Neuron (in vitro differentiated cells): ENCODE measurements around the gene WNT11.

Experiments used
- H2AFZ ChIP-seq: one replicate; pipeline ENCODE4 v1.6.1; 2013; ENCODE audit warnings: low read depth, mild to moderate bottlenecking, inconsistent platforms, low read length, moderate library complexity
- H3K27me3 ChIP-seq: one replicate; pipeline ENCODE4 v1.6.1; 2013; ENCODE audit warnings: low read length; ENCODE audit not compliant: insufficient read depth
- H3K36me3 ChIP-seq: one replicate; pipeline ENCODE4 v1.6.1; 2013; ENCODE audit warnings: low read length; ENCODE audit not compliant: insufficient read depth
- H3K4me1 ChIP-seq: one replicate; pipeline ENCODE4 v1.6.1; 2013; ENCODE audit warnings: low read length; ENCODE audit not compliant: insufficient read depth
- H3K4me3 ChIP-seq: 2 replicates; pipeline ENCODE4 v1.5.1; 2013; ENCODE audit warnings: mild to moderate bottlenecking, low read length, moderate library complexity
- H3K9me3 ChIP-seq: one replicate; pipeline ENCODE4 v1.6.1; 2013; ENCODE audit warnings: low read length

The WNT11 gene

GRCh38 chr11:76179147-76179546 lies 27.2 kb downstream of the WNT11 start:
- Histone ChIP-seq H3K4me3 (no peak overlapping the region), H3K36me3 (no peaks in the 10 kb centered on the region), H3K27me3 (peaks cover 22% of the 10 kb centered on the region), H3K9me3 (no peaks in the 10 kb centered on the region), H2AFZ (no peak overlapping the region), H3K4me1 (no peaks in the 10 kb centered on the region)

- H3K4me1 ChIP-seq, result no peaks in the 10 kb centered on the region
- no peaks in the 10 kb centered on the region for H3K9me3 ChIP-seq
- H2AFZ ChIP-seq, result no peak overlapping the region
- no peak overlapping the region for H3K4me3 ChIP-seq
- H3K27me3 ChIP-seq, result peaks cover 18% of the 10 kb centered on the region
- H3K36me3 ChIP-seq, result no peaks in the 10 kb centered on the region
Measured at GRCh38 chr11:76177250-76177686, 29.0 kb downstream of the WNT11 start.

- Histone ChIP-seq H3K9me3 (no peaks in the 10 kb centered on the region), H3K36me3 (no peaks in the 10 kb centered on the region), H2AFZ (no peak overlapping the region), H3K4me1 (no peaks in the 10 kb centered on the region), H3K27me3 (peaks cover 18% of the 10 kb centered on the region), H3K4me3 (no peak overlapping the region)
Measured at GRCh38 chr11:76176463-76176862, 29.8 kb downstream of the WNT11 start.

GRCh38 chr11:76175783-76176182 lies 30.5 kb downstream of the WNT11 start:
- Histone ChIP-seq H3K4me3 (no peak overlapping the region), H3K36me3 (no peaks in the 10 kb centered on the region), H2AFZ (no peak overlapping the region), H3K9me3 (no peaks in the 10 kb centered on the region), H3K27me3 (peaks cover 18% of the 10 kb centered on the region), H3K4me1 (no peaks in the 10 kb centered on the region)

GRCh38 chr11:76174330-76174729 lies 32.0 kb downstream of the WNT11 start:
- Histone ChIP-seq H3K27me3 (peaks cover 9% of the 10 kb centered on the region), H3K36me3 (no peaks in the 10 kb centered on the region), H2AFZ (no peak overlapping the region), H3K4me3 (no peak overlapping the region), H3K9me3 (no peaks in the 10 kb centered on the region), H3K4me1 (no peaks in the 10 kb centered on the region)

- peaks cover 6% of the 10 kb centered on the region for H3K27me3 ChIP-seq
- no peak overlapping the region for H2AFZ ChIP-seq
- no peaks in the 10 kb centered on the region for H3K4me1 ChIP-seq
- no peaks in the 10 kb centered on the region for H3K36me3 ChIP-seq
- no peaks in the 10 kb centered on the region for H3K9me3 ChIP-seq
- no peak overlapping the region for H3K4me3 ChIP-seq
Measured at GRCh38 chr11:76173663-76174062, 32.6 kb downstream of the WNT11 start.

GRCh38 chr11:76172583-76172982 lies 33.7 kb downstream of the WNT11 start:
- Histone ChIP-seq H2AFZ (no peak overlapping the region), H3K9me3 (no peaks in the 10 kb centered on the region), H3K36me3 (no peaks in the 10 kb centered on the region), H3K4me3 (no peak overlapping the region), H3K27me3 (peaks cover 3% of the 10 kb centered on the region), H3K4me1 (no peaks in the 10 kb centered on the region)

- peaks cover 5% of the 10 kb centered on the region for H3K27me3 ChIP-seq
- no peak overlapping the region for H3K4me3 ChIP-seq
- no peaks in the 10 kb centered on the region for H3K36me3 ChIP-seq
- no peaks in the 10 kb centered on the region for H3K9me3 ChIP-seq
- no peaks in the 10 kb centered on the region for H3K4me1 ChIP-seq
- H2AFZ ChIP-seq, result no peak overlapping the region
Measured at GRCh38 chr11:76170468-76170867, 35.8 kb downstream of the WNT11 start.

- Histone ChIP-seq H3K27me3 (peaks cover 12% of the 10 kb centered on the region), H2AFZ (no peak overlapping the region), H3K36me3 (no peaks in the 10 kb centered on the region), H3K4me3 (no peak overlapping the region), H3K4me1 (no peaks in the 10 kb centered on the region), H3K9me3 (no peaks in the 10 kb centered on the region)
Measured at GRCh38 chr11:76169473-76169896, 36.8 kb downstream of the WNT11 start.

GRCh38 chr11:76167590-76167989 lies 38.7 kb downstream of the WNT11 start:
- no peaks in the 10 kb centered on the region for H3K4me1 ChIP-seq
- H3K36me3 ChIP-seq, result no peaks in the 10 kb centered on the region
- no peak overlapping the region for H3K4me3 ChIP-seq
- peaks cover 17% of the 10 kb centered on the region for H3K27me3 ChIP-seq
- H3K9me3 ChIP-seq, result no peaks in the 10 kb centered on the region
- H2AFZ ChIP-seq, result no peak overlapping the region

GRCh38 chr11:76166314-76166713 lies 40.0 kb downstream of the WNT11 start:
- Histone ChIP-seq H3K36me3 (no peaks in the 10 kb centered on the region), H2AFZ (no peak overlapping the region), H3K9me3 (no peaks in the 10 kb centered on the region), H3K4me3 (no peak overlapping the region), H3K27me3 (peaks cover 22% of the 10 kb centered on the region), H3K4me1 (no peaks in the 10 kb centered on the region)

GRCh38 chr11:76164861-76165751 lies 41.2 kb downstream of the WNT11 start:
- Histone ChIP-seq H3K27me3 (peaks cover 28% of the 10 kb centered on the region), H2AFZ (no peak overlapping the region), H3K9me3 (no peaks in the 10 kb centered on the region), H3K4me1 (no peaks in the 10 kb centered on the region), H3K4me3 (no peak overlapping the region), H3K36me3 (no peaks in the 10 kb centered on the region)

GRCh38 chr11:76164081-76164480 lies 42.2 kb downstream of the WNT11 start:
- Histone ChIP-seq H3K36me3 (no peaks in the 10 kb centered on the region), H3K27me3 (peaks cover 28% of the 10 kb centered on the region), H3K4me1 (no peaks in the 10 kb centered on the region), H3K4me3 (no peak overlapping the region), H2AFZ (no peak overlapping the region), H3K9me3 (no peaks in the 10 kb centered on the region)
